HEK293T (cell line): Measurements from ENCODE around the gene VIP.

Experiments used
- ARNT ChIP-seq: fragments of 450-650 bp; IDR thresholded peaks from 2 replicates; pipeline ENCODE4 v1.6.1; 2017; ENCODE audit warnings: mild to moderate bottlenecking
- BHLHE40 ChIP-seq: fragments of 450-650 bp; IDR thresholded peaks from 2 replicates; pipeline ENCODE4 v1.6.1; 2016; ENCODE audit warnings: mild to moderate bottlenecking, moderate library complexity, borderline replicate concordance
- ELF4 ChIP-seq: fragments of 450-650 bp; IDR thresholded peaks from 2 replicates; pipeline ENCODE4 v1.6.1; 2017; ENCODE audit warnings: antibody characterized with exemption
- FOXA1 ChIP-seq: fragments of 450-650 bp; IDR thresholded peaks from 2 replicates; pipeline ENCODE4 v1.6.1; 2016; ENCODE audit warnings: mild to moderate bottlenecking
- FOXK2 ChIP-seq: fragments of 450-650 bp; IDR thresholded peaks from 2 replicates; pipeline ENCODE4 v1.6.1; 2016; ENCODE audit warnings: mild to moderate bottlenecking
- HDGF ChIP-seq: fragments of 450-650 bp; IDR thresholded peaks from 2 replicates; pipeline ENCODE4 v1.6.1; 2017; ENCODE audit warnings: antibody characterized with exemption, borderline replicate concordance
- L3MBTL2 ChIP-seq: fragments of 450-650 bp; conservative IDR thresholded peaks from 2 replicates; pipeline ENCODE4 v1.6.1; 2016; ENCODE audit warnings: mild to moderate bottlenecking
- LEF1 ChIP-seq: fragments of 450-650 bp; IDR thresholded peaks from 2 replicates; pipeline ENCODE4 v1.6.1; 2017; ENCODE audit warnings: mild to moderate bottlenecking, borderline replicate concordance
- NFRKB ChIP-seq: fragments of 450-650 bp; IDR thresholded peaks from 2 replicates; pipeline ENCODE4 v1.6.1; 2016; ENCODE audit warnings: mild to moderate bottlenecking, moderate library complexity
- SP1 ChIP-seq: fragments of 450-650 bp; IDR thresholded peaks from 2 replicates; pipeline ENCODE4 v1.6.1; 2017
- SUZ12 ChIP-seq: fragments of 450-650 bp; IDR thresholded peaks from 2 replicates; pipeline ENCODE4 v1.6.1; 2016; ENCODE audit warnings: mild to moderate bottlenecking
- TARDBP ChIP-seq: fragments of 450-650 bp; IDR thresholded peaks from 2 replicates; pipeline ENCODE4 v1.6.1; 2016
- ZNF384 ChIP-seq: fragments of 450-650 bp; IDR thresholded peaks from 2 replicates; pipeline ENCODE4 v1.6.1; 2016

- TF ChIP-seq TARDBP (no peak), ZNF384 (no peak), LEF1 (no peak), ARNT (no peak), L3MBTL2 (no peak), ELF4 (no peak), FOXA1 (no peak), SP1 (no peak), SUZ12 (no peak), NFRKB (no peak), BHLHE40 (no peak), FOXK2 (no peak), HDGF (no peak)
These were observed 29.6 kb upstream of the VIP start for GRCh38 chr6:152720974-152721373.
